H1 (cell line): ENCODE data around the gene SPCS3. TPM values are rescaled to one million over a fixed set of nuclear protein-coding genes. Genes with fewer than 3 reads are reported as not detected.

Experiments
- CTCF ChIA-PET: fragments of 300-600 bp; sonication (Branson Sonifier 250); formaldehyde crosslinking; loops from one replicate; lab custom pipeline; 2021; ENCODE audit not compliant: partially characterized antibody; lab: Charles Lee
- POLR2A ChIA-PET: fragments of 300-600 bp; sonication (Branson Sonifier 250); formaldehyde crosslinking; loops from one replicate; lab custom pipeline; 2021; ENCODE audit warnings: inconsistent platforms; ENCODE audit not compliant: partially characterized antibody; lab: Charles Lee
- DNase-seq, 2 experiments: peaks; one replicate each; pipeline versions ENCODE4 v3.0.0 to v3.0.0-alpha.2; 2010 to 2022; ENCODE audit warnings: low spot score in 2 of 2, low read depth in 1 of 2, mixed read lengths in 1 of 2
- FAIRE-seq: peaks from 2 replicates; lab custom pipeline; 2011; peaks lifted over from hg19 to GRCh38; lab: Jason Lieb, UNC
- H2AFZ ChIP-seq: 2 replicates; pipeline ENCODE4 v1.8.1; 2012; ENCODE audit warnings: low read length, inconsistent platforms
- H2AK5ac ChIP-seq: 2 replicates; pipeline ENCODE4 v1.6.1; 2013; ENCODE audit warnings: low read depth, low read length
- H2BK120ac ChIP-seq: replicated peaks from 2 replicates; pipeline ENCODE3; 2013; ENCODE audit warnings: low read depth, low read length, inconsistent platforms
- H2BK12ac ChIP-seq: 2 replicates; pipeline ENCODE4 v1.6.1; 2013; ENCODE audit warnings: low read depth, low read length
- H2BK15ac ChIP-seq: 2 replicates; pipeline ENCODE4 v1.6.1; 2013; ENCODE audit warnings: low read length
- H2BK20ac ChIP-seq: 2 replicates; pipeline ENCODE4 v1.6.1; 2013; ENCODE audit warnings: low read length
- H2BK5ac ChIP-seq: 2 replicates; pipeline ENCODE4 v1.6.1; 2013; ENCODE audit warnings: low read depth, low read length
- H3K14ac ChIP-seq: 2 replicates; pipeline ENCODE4 v1.6.1; 2013; ENCODE audit warnings: inconsistent platforms; ENCODE audit not compliant: insufficient read length
- H3K18ac ChIP-seq: 2 replicates; pipeline ENCODE4 v1.6.1; 2013; ENCODE audit warnings: low read length; ENCODE audit errors: extremely low read depth
- H3K23ac ChIP-seq: 2 replicates; pipeline ENCODE4 v1.6.1; 2013; ENCODE audit warnings: inconsistent platforms; ENCODE audit not compliant: insufficient read length
- H3K23me2 ChIP-seq: 2 replicates; pipeline ENCODE4 v1.6.1; 2013; ENCODE audit warnings: low read depth, low read length
- H3K27ac ChIP-seq: 2 replicates; pipeline ENCODE4 v1.6.1; 2011; ENCODE audit warnings: low read depth, low read length, inconsistent platforms
- H3K27me3 ChIP-seq, 4 experiments: replicated peaks in 1 of 4; 1 replicate in 1 of 4; 2 replicates in 3 of 4; pipeline versions ENCODE4 v1.6.1 to v1.8.1; 2011 to 2013; ENCODE audit warnings: low read length in 3 of 4, mild to moderate bottlenecking in 3 of 4, inconsistent platforms in 2 of 4, mixed read lengths in 2 of 4, moderate library complexity in 1 of 4; ENCODE audit not compliant: control insufficient read depth in 3 of 4, insufficient read depth in 3 of 4; ENCODE audit errors: extremely low read depth in 1 of 4
- H3K36me3 ChIP-seq, 4 experiments: 2 replicates each; pipeline versions ENCODE4 v1.6.1 to v1.8.1; 2011 to 2013; ENCODE audit warnings: mild to moderate bottlenecking in 4 of 4, low read length in 3 of 4, moderate library complexity in 2 of 4, control low read depth in 1 of 4, inconsistent platforms in 1 of 4; ENCODE audit not compliant: insufficient read depth in 4 of 4, control insufficient read depth in 2 of 4
- H3K4ac ChIP-seq: replicated peaks from 2 replicates; pipeline ENCODE3; 2013; ENCODE audit warnings: low read length, low read depth, mixed read lengths, inconsistent platforms; ENCODE audit not compliant: insufficient read length
- H3K4me1 ChIP-seq, 4 experiments: replicated peaks in 1 of 4; 1 replicate in 1 of 4; 2 replicates in 3 of 4; pipeline versions ENCODE4 v1.6.1 to v1.8.1; 2011 to 2013; ENCODE audit warnings: low read length in 3 of 4, inconsistent platforms in 2 of 4, mixed read lengths in 1 of 4; ENCODE audit not compliant: insufficient read depth in 4 of 4, control insufficient read depth in 3 of 4
- H3K4me2 ChIP-seq, 2 experiments: 2 replicates each; pipeline versions ENCODE4 v1.6.1 to v1.8.1; 2011 to 2013; ENCODE audit warnings: low read depth in 2 of 2, low read length in 2 of 2, control low read depth in 1 of 2, inconsistent platforms in 1 of 2, mild to moderate bottlenecking in 1 of 2; ENCODE audit not compliant: insufficient read depth in 1 of 2
- H3K4me3 ChIP-seq, 4 experiments: fragments of 200-600, 300-600 bp in 1 of 4; sonication (generic), shearing (Covaris generic), sonication (Bioruptor Twin) in 1 of 4; 2 replicates each; pipeline versions ENCODE4 v1.5.1 to v1.8.1; 2011 to 2016; ENCODE audit warnings: low read length in 4 of 4, low read depth in 3 of 4, control low read depth in 2 of 4, inconsistent platforms in 2 of 4, mild to moderate bottlenecking in 2 of 4, mixed read lengths in 1 of 4, moderate library complexity in 1 of 4; ENCODE audit not compliant: insufficient read depth in 2 of 4; ENCODE audit errors: extremely low read depth in 1 of 4
- H3K56ac ChIP-seq: replicated peaks from 2 replicates; pipeline ENCODE3; 2013; ENCODE audit warnings: low read depth, mild to moderate bottlenecking, mixed read lengths, low read length, inconsistent platforms; ENCODE audit not compliant: insufficient read length
- H3K79me1 ChIP-seq: 2 replicates; pipeline ENCODE4 v1.6.1; 2013; ENCODE audit warnings: low read depth, low read length, control low read depth
- H3K79me2 ChIP-seq, 2 experiments: 2 replicates each; pipeline versions ENCODE4 v1.6.1 to v1.8.1; 2012 to 2013; ENCODE audit warnings: low read length in 2 of 2, mild to moderate bottlenecking in 2 of 2, inconsistent platforms in 1 of 2; ENCODE audit not compliant: insufficient read depth in 2 of 2, control insufficient read depth in 1 of 2
- H3K9ac ChIP-seq, 4 experiments: replicated peaks in 1 of 4; 1 replicate in 1 of 4; 2 replicates in 3 of 4; pipeline versions ENCODE4 v1.6.1 to v1.8.1; 2011 to 2013; ENCODE audit warnings: low read depth in 3 of 4, low read length in 3 of 4, control low read depth in 2 of 4, mild to moderate bottlenecking in 2 of 4, moderate library complexity in 2 of 4, inconsistent platforms in 1 of 4; ENCODE audit errors: extremely low read depth in 1 of 4
- H3K9me3 ChIP-seq, 2 experiments: 2 replicates each; pipeline versions ENCODE4 v1.6.1 to v1.8.1; 2012 to 2013; ENCODE audit warnings: mild to moderate bottlenecking in 2 of 2, moderate library complexity in 2 of 2, control low read depth in 1 of 2, inconsistent platforms in 1 of 2, low read depth in 1 of 2, low read length in 1 of 2, mixed read lengths in 1 of 2; ENCODE audit not compliant: insufficient read depth in 2 of 2
- H4K20me1 ChIP-seq, 2 experiments: replicated peaks in 1 of 2; 2 replicates each; pipeline versions ENCODE3 to v1.8.1; 2011 to 2013; ENCODE audit warnings: inconsistent platforms in 2 of 2, low read length in 2 of 2, mild to moderate bottlenecking in 1 of 2; ENCODE audit not compliant: insufficient read depth in 2 of 2, control insufficient read depth in 1 of 2
- H4K5ac ChIP-seq: 2 replicates; pipeline ENCODE4 v1.6.1; 2013; ENCODE audit warnings: low read length, low read depth, mixed read lengths, inconsistent platforms; ENCODE audit not compliant: insufficient read length
- H4K8ac ChIP-seq: 2 replicates; pipeline ENCODE4 v1.8.0; 2013; ENCODE audit warnings: mild to moderate bottlenecking, moderate library complexity, low read length, inconsistent platforms; ENCODE audit not compliant: insufficient read depth; ENCODE audit errors: extremely low read depth
- H4K91ac ChIP-seq: replicated peaks from 2 replicates; pipeline ENCODE3; 2013; ENCODE audit warnings: low read length, mixed read lengths, inconsistent platforms; ENCODE audit not compliant: insufficient read length
- CBX8 ChIP-seq: fragments of 300-800, 300-1000 bp; sonication (generic); IDR thresholded peaks from 2 replicates; pipeline ENCODE4 v1.7.1; 2016; ENCODE audit warnings: low read depth, low read length, borderline replicate concordance
- CREB1 ChIP-seq: IDR thresholded peaks from 2 replicates; pipeline ENCODE4 v1.6.1; 2012; ENCODE audit warnings: inconsistent platforms
- EP300 ChIP-seq, 2 experiments: IDR thresholded peaks; 1 replicate in 1 of 2; 2 replicates in 1 of 2; pipeline ENCODE4 v1.6.1; 2011 to 2012; ENCODE audit warnings: low read depth in 2 of 2, low read length in 2 of 2, mild to moderate bottlenecking in 2 of 2, borderline replicate concordance in 1 of 2, inconsistent platforms in 1 of 2, moderate library complexity in 1 of 2
- EZH2 ChIP-seq: fragments of 200-600 bp; sonication (generic); IDR thresholded peaks from 2 replicates; pipeline ENCODE4 v1.7.1; 2012; ENCODE audit warnings: low read depth, mild to moderate bottlenecking, moderate library complexity, low read length, inconsistent platforms; ENCODE audit not compliant: severe bottlenecking
- GTF2F1 ChIP-seq: IDR thresholded peaks from 2 replicates; pipeline ENCODE4 v1.6.1; 2012; ENCODE audit warnings: low read depth, low read length, improper control_type of control experiment, borderline replicate concordance
- POU5F1 ChIP-seq: IDR thresholded peaks from 2 replicates; pipeline ENCODE4 v1.6.1; 2011; ENCODE audit warnings: low read depth, mild to moderate bottlenecking, low read length, moderate library complexity
- RAD21 ChIP-seq, 2 experiments: IDR thresholded peaks in 1 of 2; conservative IDR thresholded peaks in 1 of 2; 2 replicates each; pipeline ENCODE4 v1.6.1; 2011; ENCODE audit warnings: low read depth in 2 of 2, low read length in 2 of 2, improper control_type of control experiment in 1 of 2, inconsistent platforms in 1 of 2, mild to moderate bottlenecking in 1 of 2, moderate library complexity in 1 of 2
- RBBP5 ChIP-seq: IDR thresholded peaks from 2 replicates; pipeline ENCODE4 v1.7.1; 2012; ENCODE audit warnings: low read depth, mild to moderate bottlenecking, inconsistent platforms, low read length, moderate library complexity, borderline replicate concordance
- SAP30 ChIP-seq: fragments of 300-600 bp; sonication (generic); IDR thresholded peaks from 2 replicates; pipeline ENCODE4 v1.7.1; 2012; ENCODE audit warnings: low read length, moderate library complexity, mild to moderate bottlenecking, inconsistent platforms; ENCODE audit not compliant: insufficient read depth, insufficient replicate concordance
- SUZ12 ChIP-seq: fragments of 200-600 bp; sonication (generic); IDR thresholded peaks from 2 replicates; pipeline ENCODE4 v1.6.1; 2012; ENCODE audit warnings: mild to moderate bottlenecking, inconsistent platforms, low read length, moderate library complexity, mixed read lengths
- YY1 ChIP-seq: IDR thresholded peaks from 2 replicates; pipeline ENCODE4 v1.6.1; 2011; ENCODE audit warnings: low read depth, mild to moderate bottlenecking, low read length
- WGBS, 2 experiments: shearing (Covaris generic) in 1 of 2; methylation state at CpG; one replicate each; pipeline versions ENCODE4 v1.1.6 to v1.1.7; 2013 to 2015; ENCODE audit warnings: low lambda C conversion rate in 2 of 2, mixed read lengths in 2 of 2, inconsistent platforms in 1 of 2, low coverage in 1 of 2, missing lambda C conversion rate in 1 of 2; ENCODE audit not compliant: insufficient replicate concordance in 2 of 2, insufficient coverage in 1 of 2, insufficient read length in 1 of 2; ENCODE audit errors: extremely low coverage in 1 of 2, missing lambda C conversion rate in 1 of 2; 5-methylcytosine and 5-hydroxymethylcytosine counted together
- polyA plus RNA-seq, 7 experiments: library from polyadenylated mRNA; depleted of rRNA in 3 of 7; stranded (reverse) in 5 of 7; unstranded in 2 of 7; fragments of >200 nt in 5 of 7; fragments of 200-250 nt in 2 of 7; gene quantifications; 1 replicate in 5 of 7; 2 replicates in 1 of 7; 4 replicates in 1 of 7; pipeline versions ENCODE4 v1.2.1 to v1.2.3, GENCODE V29; 2011 to 2013; ENCODE audit warnings: missing spikeins in 2 of 7, mixed read lengths in 2 of 7
- total RNA-seq: library from RNA; stranded (reverse); fragmentation: NEBNext Ultra II Directional; extraction: Animal tissue kit (Norgen Biotek cat#: 25700); gene quantifications from 2 replicates; pipeline ENCODE4 v1.2.1, GENCODE V29; 2021
- TF ChIP-seq, protein P1 (sequence below): IDR thresholded peaks from 2 replicates; pipeline ENCODE4 v1.6.1; 2012; ENCODE audit warnings: inconsistent platforms

SPCS3 gene
- total and polyA plus RNA-seq, 2 of the 8 experiments (the other 6 are each of a cell fraction or from before 2014, with no cell fraction given), result 18.4 to 117 TPM

DNA sequence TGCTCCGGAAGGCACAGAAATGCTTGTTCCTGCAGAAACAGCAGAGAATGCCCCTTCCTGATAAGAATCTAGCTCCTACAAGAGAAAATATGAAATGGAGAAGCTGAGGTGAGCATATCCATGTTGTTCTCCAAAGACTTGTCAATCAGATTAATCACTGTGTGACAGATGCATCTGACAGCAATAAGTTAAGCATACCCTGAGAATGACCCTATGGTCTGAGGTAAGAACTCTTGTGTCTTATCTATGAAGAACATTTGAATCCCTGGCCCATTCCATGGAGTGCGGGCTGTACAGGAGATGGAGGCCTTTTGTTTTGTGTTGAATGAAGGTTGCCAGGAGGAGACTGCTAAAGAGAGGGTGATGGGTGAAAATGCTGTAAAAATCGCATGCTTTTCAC is 29.2 kb upstream of the SPCS3 start:
- no peak overlapping the region for H2BK15ac ChIP-seq
- peak overlapping the region; percentile 41; the same call in 1 of the 2 replicates for H2AFZ ChIP-seq
- no peaks in the 10 kb centered on the region for H4K20me1 ChIP-seq
- no peaks in the 10 kb centered on the region for H3K79me1 ChIP-seq
- H3K9ac ChIP-seq, result no peak overlapping the region
- no peak overlapping the region for H3K27ac ChIP-seq
- no peak overlapping the region for H4K91ac ChIP-seq
- DNase-seq (no peak), FAIRE-seq (no peak)
- no peak overlapping the region for H2BK12ac ChIP-seq
- H3K18ac ChIP-seq, result no peak overlapping the region
- H3K23ac ChIP-seq, result no peak overlapping the region
- H3K4me1 ChIP-seq, result peaks cover 0 to 2% (median 0%) of the 10 kb centered on the region in 4 experiments; a peak in 1 of 7 replicates
- no peak overlapping the region for H3K14ac ChIP-seq
- 97% methylated on average over 3 of the region's 3 CpGs; no CpG with 5 or more reads in 1 of the 2 experiments for WGBS, 2 experiments
- no peak overlapping the region for H2BK5ac ChIP-seq
- H3K79me2 ChIP-seq, result no peaks in the 10 kb centered on the region
- no peaks in the 10 kb centered on the region for H3K9me3 ChIP-seq
- H2BK20ac ChIP-seq, result no peak overlapping the region
- no peak overlapping the region for H4K8ac ChIP-seq
- H2AK5ac ChIP-seq, result no peak overlapping the region
- no peak overlapping the region for H2BK120ac ChIP-seq
- no peak overlapping the region for H3K4me3 ChIP-seq
- POLR2A ChIA-PET, result no interaction called here
- no peaks in the 10 kb centered on the region for H3K36me3 ChIP-seq
- no peaks in the 10 kb centered on the region for H3K27me3 ChIP-seq
- H3K56ac ChIP-seq, result no peak overlapping the region
- CTCF ChIA-PET, result no interaction called here
- no peaks in the 10 kb centered on the region for H3K23me2 ChIP-seq
- H3K4ac ChIP-seq, result no peak overlapping the region
- H3K4me2 ChIP-seq, result no peak overlapping the region
- H4K5ac ChIP-seq, result no peak overlapping the region
- no peak for TF ChIP-seq POU5F1
- no peak for TF ChIP-seq EZH2
- TF ChIP-seq CREB1, result no peak
- TF ChIP-seq SUZ12, result no peak
- TF ChIP-seq RBBP5, result no peak
- no peak for TF ChIP-seq EP300 (IDR thresholded peaks at IDR 0.05; ENCODE audit: borderline replicate concordance in 1 of 2, low read depth in 2 of 2, low read length in 2 of 2)
- no peak for TF ChIP-seq CBX8
- no peak for TF ChIP-seq RAD21 (IDR thresholded peaks at IDR 0.05 in 1 of 2, conservative IDR thresholded peaks at IDR 0.05 in 1 of 2; ENCODE audit: low read depth in 2 of 2, low read length in 2 of 2)
- TF ChIP-seq SAP30, result no peak
- TF ChIP-seq YY1, result no peak
- TF ChIP-seq GTF2F1, result no peak
- TF ChIP-seq, protein P1, sequence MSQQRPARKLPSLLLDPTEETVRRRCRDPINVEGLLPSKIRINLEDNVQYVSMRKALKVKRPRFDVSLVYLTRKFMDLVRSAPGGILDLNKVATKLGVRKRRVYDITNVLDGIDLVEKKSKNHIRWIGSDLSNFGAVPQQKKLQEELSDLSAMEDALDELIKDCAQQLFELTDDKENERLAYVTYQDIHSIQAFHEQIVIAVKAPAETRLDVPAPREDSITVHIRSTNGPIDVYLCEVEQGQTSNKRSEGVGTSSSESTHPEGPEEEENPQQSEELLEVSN, result no peak
